Stimulated activated CD4-positive, alpha-beta T cell treated with anti-CD3 and anti-CD28 coated beads, TNF-alpha, amount 100 ng/mL, for 48 hours (primary cell): ENCODE results near the gene POFUT1.

Source experiments
- DNase-seq, 3 donors: peaks; one replicate each; pipeline ENCODE4 v3.0.0-alpha.2; 2020; ENCODE audit warnings: low read depth in 3 of 3

POFUT1 gene

GRCh38 chr20:32277361-32278198 is 69.9 kb downstream of the POFUT1 start, which contains the start of gene KIF3B:
TSS of gene KIF3B (plus strand) at chr20:32277651. CDS start at chr20:32309778, 32,127 bp downstream.
- DNase-seq = peak; percentile 72 to 81 (median 78)

- DNase-seq = no peak
Measured at GRCh38 chr20:32278199-32278643, 70.5 kb downstream of the POFUT1 start.

GRCh38 chr20:32281711-32282110 is 74.0 kb downstream of the POFUT1 start:
- DNase-seq = peak in 1 of 3 donors; percentile 13

- no peak for DNase-seq
Measured at GRCh38 chr20:32282461-32282860, 74.8 kb downstream of the POFUT1 start.

GRCh38 chr20:32285082-32285620 is 77.5 kb downstream of the POFUT1 start:
- DNase-seq = no peak

- peak in 2 of 3 donors; percentile 19 to 46 for DNase-seq
Measured at GRCh38 chr20:32285621-32286371, 78.1 kb downstream of the POFUT1 start.

- no peak for DNase-seq
Measured at GRCh38 chr20:32287231-32287638, 79.6 kb downstream of the POFUT1 start.
